SKM-1 treated with dmso at 0.1 percent for 144 hours (cell line): ENCODE measurements around the gene EEPD1.
"Not testable (repeated sequence)": the region's sequence is repeated elsewhere in the genome, so short reads cannot be mapped to it uniquely, and the experiment has no call there.

Source experiments
- DNase-seq: peaks from one replicate; lab custom pipeline; 2025; ENCODE audit not compliant: unreplicated experiment; lab: John Stamatoyannopoulos, UW

EEPD1 gene

GRCh38 chr7:36152756-36153570 is at the start of gene EEPD1:
Gene EEPD1 (plus strand): TSS chr7:36153254. CDS start chr7:36154325, 1,071 bp downstream.
- DNase-seq = peak; percentile 98

- DNase-seq = no peak
Observed at GRCh38 chr7:36103837-36104561, 49.1 kb upstream of the EEPD1 start.

GRCh38 chr7:36106972-36107908 is 45.8 kb upstream of the EEPD1 start:
- not testable (repeated sequence) for DNase-seq

GRCh38 chr7:36107926-36108631 is 45.0 kb upstream of the EEPD1 start:
- DNase-seq = no peak

- DNase-seq = no peak
Observed at GRCh38 chr7:36109013-36109627, 43.9 kb upstream of the EEPD1 start.

GRCh38 chr7:36110584-36110983 is 42.5 kb upstream of the EEPD1 start:
- no peak for DNase-seq

GRCh38 chr7:36112969-36113368 is 40.1 kb upstream of the EEPD1 start:
- DNase-seq = no peak

GRCh38 chr7:36114355-36114754 is 38.7 kb upstream of the EEPD1 start:
- DNase-seq = no peak

GRCh38 chr7:36115448-36116321 is 37.4 kb upstream of the EEPD1 start:
- DNase-seq = peak; percentile 43

GRCh38 chr7:36116347-36117202 is 36.5 kb upstream of the EEPD1 start:
- DNase-seq = no peak

- no peak for DNase-seq
Observed at GRCh38 chr7:36117203-36117840, 35.7 kb upstream of the EEPD1 start.

- DNase-seq = no peak
Observed at GRCh38 chr7:36118344-36118743, 34.7 kb upstream of the EEPD1 start.

- peak; percentile 98 for DNase-seq
Observed at GRCh38 chr7:36119005-36119706, 33.9 kb upstream of the EEPD1 start.

- not testable (repeated sequence) for DNase-seq
Observed at GRCh38 chr7:36119983-36120646, 32.9 kb upstream of the EEPD1 start.

GRCh38 chr7:36125630-36126029 is 27.4 kb upstream of the EEPD1 start:
- DNase-seq = not testable (repeated sequence)

- no peak for DNase-seq
Observed at GRCh38 chr7:36127075-36127740, 25.8 kb upstream of the EEPD1 start.
